Measurements from ENCODE around the gene DNAAF1.

- TF ChIP-seq CTCF (conservative IDR thresholded peaks at IDR 0.05; ENCODE audit: low read length) (no peak), EZH2phosphoT487 (IDR thresholded peaks at IDR 0.05; ENCODE audit: borderline replicate concordance) (no peak)
Observed at GRCh38 chr16:84103678-84104077, 41.4 kb upstream of the DNAAF1 start.

All from Loucy (cell line).